Epithelial cell of prostate (primary cell): ENCODE measurements around the gene ARHGAP40.

Experiments
- DNase-seq: peaks from one replicate; pipeline ENCODE4 v3.0.0-alpha.2; 2011; ENCODE audit warnings: low read depth, low spot score
- H3K27ac ChIP-seq: fragments of 450-650 bp; 2 replicates; pipeline ENCODE4 v1.5.1; 2017; ENCODE audit warnings: mild to moderate bottlenecking

ARHGAP40 gene

DNA sequence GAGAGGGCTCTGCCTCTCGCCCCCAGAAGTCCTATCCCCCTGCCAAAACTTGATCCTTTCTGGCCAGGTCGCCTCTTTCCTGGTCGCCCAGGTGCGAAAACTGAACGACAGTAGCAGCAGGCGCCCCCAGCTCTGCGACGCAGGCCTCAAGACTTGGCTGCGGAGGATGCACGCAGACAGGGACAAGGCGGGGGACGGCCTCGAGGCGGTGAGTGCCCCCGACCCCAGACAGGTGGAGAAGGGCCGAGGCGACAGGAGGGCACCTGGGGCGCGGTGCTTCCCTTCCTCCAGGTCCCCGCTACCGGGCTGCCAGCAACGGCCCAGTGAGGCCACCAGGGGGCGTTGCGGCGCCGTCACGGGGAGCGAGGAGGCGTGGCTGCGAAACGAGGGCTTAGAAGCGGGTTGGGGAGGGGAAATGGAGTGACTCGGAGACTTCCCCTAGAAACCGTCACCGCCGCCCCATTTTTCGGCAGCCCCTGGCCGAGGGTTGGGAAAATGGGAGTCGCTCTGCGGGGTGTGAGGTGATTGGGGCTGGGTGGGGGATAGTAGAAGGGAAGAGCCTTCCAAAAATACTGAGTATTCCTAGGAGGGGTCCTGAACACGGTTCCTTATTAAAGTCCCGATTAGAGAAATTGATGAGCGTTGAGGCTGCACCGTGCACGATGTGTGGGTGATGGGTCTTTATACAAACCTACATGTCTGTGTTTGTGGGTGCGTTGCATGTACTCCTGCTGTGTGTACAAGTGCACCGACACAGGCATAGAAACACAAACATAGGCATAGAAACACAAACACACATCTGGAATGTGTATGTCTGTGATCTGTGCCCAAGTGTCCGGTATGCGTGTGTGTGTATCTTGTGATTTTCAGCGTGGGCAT, 44.6 kb downstream of the ARHGAP40 start:
- DNase-seq = no peak
- H3K27ac ChIP-seq = no peak overlapping the region

GRCh38 chr20:38649275-38649891, 47.8 kb downstream of the ARHGAP40 start:
- no peak overlapping the region for H3K27ac ChIP-seq
- no peak for DNase-seq

DNA sequence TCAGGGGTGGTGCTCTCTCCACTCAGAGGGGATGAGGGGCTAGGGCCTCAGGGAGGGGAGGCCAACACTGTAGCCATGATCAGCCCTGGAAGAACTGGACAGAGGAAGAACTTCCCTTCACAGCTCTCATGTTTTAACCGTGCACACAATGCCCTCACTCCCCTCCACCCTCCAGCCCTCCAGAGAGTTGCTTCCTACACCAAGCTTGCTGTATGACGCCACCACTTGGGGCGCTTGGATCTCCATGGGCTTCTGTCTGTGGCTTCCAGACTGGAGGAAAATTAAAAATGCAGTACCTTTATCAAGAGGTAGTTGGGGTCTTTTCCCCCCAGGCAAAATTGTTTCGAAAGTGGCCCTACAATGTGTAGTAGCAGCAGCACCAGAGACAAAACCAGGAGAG, 48.4 kb downstream of the ARHGAP40 start:
- no peak overlapping the region for H3K27ac ChIP-seq
- DNase-seq = no peak

- H3K27ac ChIP-seq = no peak overlapping the region
- DNase-seq = no peak
Measured at GRCh38 chr20:38651154-38651553, 49.5 kb downstream of the ARHGAP40 start.

DNA sequence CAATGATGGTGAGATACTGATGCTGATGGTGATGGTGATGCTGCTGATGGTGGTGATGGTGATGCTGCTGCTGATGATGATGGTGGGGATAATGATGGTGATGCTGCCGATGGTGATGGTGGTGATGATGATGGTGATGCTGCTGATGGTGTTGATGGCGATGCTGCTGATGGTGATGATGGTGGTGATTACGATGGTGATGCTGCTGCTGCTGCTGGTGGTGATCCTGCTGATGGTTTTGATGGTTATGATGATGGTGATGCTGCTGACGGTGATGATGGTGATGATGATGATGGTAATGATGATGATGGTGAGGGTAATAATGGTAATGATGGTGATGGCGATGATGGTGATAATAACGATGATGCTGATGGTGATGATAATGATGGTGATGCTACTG, 50.0 kb downstream of the ARHGAP40 start:
- DNase-seq = no peak
- no peak overlapping the region for H3K27ac ChIP-seq

DNA sequence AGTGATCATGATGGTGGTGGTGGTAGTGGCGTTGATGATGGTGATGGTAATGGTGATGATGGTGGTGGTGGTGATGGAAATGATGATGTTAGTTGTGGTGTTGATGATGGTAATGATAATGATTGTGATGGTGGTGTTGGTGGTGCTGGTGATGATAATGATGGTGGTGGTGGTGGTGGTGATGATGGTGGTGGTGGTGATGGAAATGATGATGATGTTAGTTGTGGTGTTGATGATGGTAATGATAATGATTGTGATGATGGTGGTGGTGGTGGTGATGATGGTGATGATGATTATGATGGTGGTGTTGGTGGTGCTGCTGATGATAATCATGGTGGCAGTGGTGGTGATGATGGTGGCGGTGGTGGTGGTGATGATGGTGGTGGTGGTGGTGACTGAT, 51.4 kb downstream of the ARHGAP40 start:
- DNase-seq = no peak

DNA sequence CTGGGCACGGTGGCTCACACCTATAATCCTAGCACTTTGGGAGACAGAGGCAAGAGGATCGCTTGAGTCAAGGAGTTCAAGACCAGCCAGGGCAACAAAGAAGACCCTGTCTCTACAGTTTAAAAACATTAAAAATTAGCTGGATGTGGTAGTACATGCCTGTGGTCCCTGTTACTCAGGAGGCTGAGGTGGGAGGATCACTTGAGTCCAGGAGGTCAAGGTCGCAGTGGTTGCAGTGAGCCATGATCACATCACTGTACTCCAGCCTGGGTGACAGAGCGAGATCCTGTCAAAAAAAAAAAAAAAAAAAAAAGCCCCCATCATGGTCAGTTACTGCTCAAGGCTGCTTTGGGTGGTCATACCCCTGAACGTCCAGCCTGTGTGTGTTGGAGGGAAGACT, 55.8 kb downstream of the ARHGAP40 start:
- DNase-seq = no peak

More for the DNA sequence above, 51.4 kb downstream of the ARHGAP40 start:
- no peak overlapping the region for H3K27ac ChIP-seq

DNA sequence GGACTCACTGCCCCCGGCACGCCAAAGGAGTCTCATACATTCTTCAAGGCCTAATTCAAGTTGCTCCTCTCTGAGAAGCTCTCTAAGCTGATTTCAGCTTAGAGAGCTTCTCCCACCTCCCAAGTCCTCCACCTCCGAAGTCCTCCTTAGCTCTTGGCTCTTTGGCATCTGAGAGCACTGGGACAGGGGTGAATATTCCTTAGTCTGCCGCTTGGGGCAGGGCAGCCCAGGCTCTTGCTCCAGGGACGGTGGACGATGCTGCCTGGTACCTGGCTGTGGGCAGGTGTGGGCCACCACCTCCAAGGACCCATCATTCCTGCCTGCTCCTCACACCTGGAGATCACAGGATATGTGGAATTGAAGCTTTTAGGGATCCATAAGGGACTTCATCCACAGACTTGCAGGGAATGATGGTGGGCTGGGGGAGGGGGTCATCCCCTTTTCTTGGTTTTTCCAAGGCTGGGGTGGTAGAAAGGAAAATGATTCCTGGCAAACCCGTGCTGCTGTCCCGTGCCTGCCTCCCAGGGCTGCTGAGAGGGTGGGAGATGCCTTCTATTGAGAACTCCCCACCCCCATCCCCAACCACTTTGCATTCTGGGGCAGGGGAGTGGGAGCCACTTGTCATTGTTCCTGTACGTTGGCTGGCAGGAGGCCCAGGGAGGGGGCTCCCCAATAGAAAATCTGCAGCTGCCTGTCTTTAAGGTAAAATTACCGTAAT, 57.4 kb downstream of the ARHGAP40 start:
- DNase-seq = no peak
- no peak overlapping the region for H3K27ac ChIP-seq

More for the DNA sequence above, 55.8 kb downstream of the ARHGAP40 start:
- no peak overlapping the region for H3K27ac ChIP-seq

DNA sequence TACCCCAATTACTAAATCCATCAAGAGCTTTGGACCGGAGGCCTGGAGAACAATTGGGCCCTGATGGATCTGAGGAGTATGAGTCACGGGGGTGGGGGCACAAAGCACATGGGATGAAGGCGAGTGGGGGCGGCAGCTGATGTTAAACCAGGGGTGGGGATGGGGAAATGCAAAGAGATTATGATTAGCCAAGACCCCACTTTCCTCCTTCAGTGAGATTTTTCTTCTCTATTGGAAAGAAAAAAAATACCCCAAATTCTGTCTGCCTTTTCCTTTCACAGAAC, 57.9 kb downstream of the ARHGAP40 start:
- no peak overlapping the region for H3K27ac ChIP-seq
- DNase-seq = no peak

GRCh38 chr20:38660429-38660828, 58.8 kb downstream of the ARHGAP40 start:
- DNase-seq = no peak
- H3K27ac ChIP-seq = no peak overlapping the region

DNA sequence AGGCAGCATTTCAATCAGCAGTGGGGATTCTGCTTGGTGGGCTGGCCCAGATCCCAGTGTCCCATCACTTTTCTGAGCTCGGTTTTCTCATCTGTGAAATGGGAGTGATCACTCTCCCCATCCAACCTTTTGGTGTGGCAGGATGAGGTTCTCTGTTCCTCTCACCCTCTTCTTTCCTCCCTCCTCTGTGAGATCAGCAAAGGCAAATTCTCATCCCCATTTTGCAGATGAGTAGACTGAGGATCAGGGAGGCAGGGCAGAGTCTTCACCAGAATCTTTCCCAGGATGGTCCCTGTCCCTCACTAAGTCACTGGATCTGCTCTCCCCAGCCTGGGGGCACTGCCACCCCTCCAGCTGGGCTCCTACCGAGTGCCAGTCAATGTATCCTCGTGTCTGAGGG, 62.1 kb downstream of the ARHGAP40 start:
- H3K27ac ChIP-seq = no peak overlapping the region
- DNase-seq = no peak

- H3K27ac ChIP-seq = no peak overlapping the region
- DNase-seq = no peak
Measured at GRCh38 chr20:38664284-38664683, 62.7 kb downstream of the ARHGAP40 start.

DNA sequence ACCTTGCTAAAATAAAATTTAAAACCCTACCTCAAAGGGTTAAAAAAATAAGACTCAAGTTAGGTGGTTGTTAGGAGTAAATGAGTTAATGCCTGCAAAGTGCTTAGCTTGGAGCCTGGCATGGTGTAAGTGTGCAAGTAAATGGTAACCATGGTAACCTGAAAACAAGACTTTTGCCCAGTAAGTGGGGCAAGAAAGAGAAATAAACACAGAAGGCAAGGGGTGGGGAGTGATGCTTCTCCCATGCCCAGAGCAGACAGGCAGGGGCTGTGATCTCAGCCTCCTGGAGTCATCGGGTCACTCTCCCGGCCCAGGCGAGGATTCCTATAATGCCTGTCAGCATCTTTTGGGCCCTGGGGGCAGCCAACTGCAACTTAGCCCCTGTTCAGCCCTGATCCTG, 63.5 kb downstream of the ARHGAP40 start:
- H3K27ac ChIP-seq = no peak overlapping the region
- no peak for DNase-seq

DNA sequence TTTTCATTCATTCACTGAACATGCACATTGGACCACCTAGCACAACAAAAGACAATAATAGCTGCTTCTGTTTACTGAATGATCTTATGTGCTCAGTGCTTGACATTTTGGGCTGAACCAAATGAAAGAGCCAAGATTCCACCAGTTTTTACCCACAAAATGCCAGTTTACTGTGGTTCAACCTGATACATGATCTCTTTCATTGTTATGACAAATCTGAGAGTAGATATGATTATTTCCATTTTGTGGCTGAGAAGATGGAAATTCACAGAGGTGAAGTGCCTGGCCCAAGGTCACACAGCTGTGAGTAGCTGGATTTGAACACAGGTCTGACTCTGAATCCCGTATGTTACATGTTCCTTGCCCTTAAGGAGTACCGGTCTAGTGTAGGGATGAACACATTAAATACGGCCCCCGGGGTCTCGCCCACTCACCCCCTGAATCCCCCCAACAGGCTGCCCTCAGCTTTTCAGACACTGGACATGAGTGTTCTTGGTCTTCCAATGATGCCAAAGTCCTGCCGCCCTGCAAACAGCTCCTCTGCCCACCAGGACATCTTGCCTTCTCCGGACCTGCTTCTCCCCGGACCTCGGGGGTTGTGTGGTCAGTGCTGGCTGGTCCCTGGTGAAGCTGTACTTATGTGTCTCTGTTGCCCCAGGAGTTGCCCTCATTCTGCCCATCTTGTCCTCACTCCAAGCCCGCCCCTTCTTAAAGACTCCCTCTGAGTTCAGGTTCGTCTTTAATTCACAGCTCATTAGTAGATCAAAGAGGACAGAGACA, 64.1 kb downstream of the ARHGAP40 start:
- no peak for DNase-seq
- no peak overlapping the region for H3K27ac ChIP-seq

DNA sequence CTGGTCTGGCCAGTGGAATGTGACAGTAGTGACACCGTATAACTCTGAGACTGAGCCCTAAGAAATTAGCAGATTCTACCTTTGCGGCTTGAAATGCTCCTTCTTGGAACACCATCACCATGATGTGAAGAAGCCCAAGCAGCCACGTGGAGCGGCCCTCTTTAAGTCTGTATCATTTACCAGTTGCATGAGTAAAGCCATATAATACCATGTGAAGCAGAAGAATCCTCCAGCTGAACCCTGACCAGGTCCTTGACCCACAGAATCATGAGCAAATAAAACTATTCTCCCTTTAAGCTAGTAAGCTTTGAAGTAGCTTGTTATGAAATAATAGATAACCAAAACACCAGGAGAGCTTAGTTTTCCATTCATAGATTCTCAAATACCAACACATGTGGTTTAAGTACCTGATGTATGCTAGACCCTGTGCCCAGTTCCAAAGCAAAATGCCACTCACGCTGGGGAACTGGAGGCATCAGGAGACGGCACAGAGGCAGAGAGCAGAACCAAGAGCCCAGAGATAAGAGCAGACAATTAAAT, 65.9 kb downstream of the ARHGAP40 start:
- DNase-seq = no peak
- H3K27ac ChIP-seq = no peak overlapping the region

GRCh38 chr20:38669688-38670087, 68.1 kb downstream of the ARHGAP40 start:
- no peak for DNase-seq
- H3K27ac ChIP-seq = no peak overlapping the region

- DNase-seq = no peak
Measured at GRCh38 chr20:38670786-38671185, 69.2 kb downstream of the ARHGAP40 start.

DNA sequence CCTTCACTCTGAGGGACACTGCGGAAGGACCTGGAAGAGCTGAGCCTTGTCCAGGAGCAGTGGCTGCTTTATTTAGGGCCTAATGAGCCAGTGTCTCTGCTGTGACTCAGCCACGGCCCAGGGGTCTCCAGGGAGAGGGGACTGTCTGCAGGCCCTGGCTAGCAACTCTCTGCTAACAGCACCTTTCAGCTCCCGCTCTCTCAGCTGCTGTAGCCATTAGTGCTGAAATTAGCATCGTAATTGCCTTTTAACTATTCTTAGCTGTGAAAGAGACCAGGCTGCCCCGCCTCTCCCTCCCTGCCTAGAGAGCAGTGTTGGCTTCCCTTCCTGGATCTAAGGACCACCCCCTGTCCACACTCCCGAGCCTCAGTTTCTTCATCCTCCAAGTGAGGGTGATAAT, 69.6 kb downstream of the ARHGAP40 start:
- no peak overlapping the region for H3K27ac ChIP-seq
- no peak for DNase-seq

More at GRCh38 chr20:38670786-38671185, 69.2 kb downstream of the ARHGAP40 start:
- no peak overlapping the region for H3K27ac ChIP-seq

- DNase-seq = no peak
Measured at GRCh38 chr20:38671701-38672292, 70.2 kb downstream of the ARHGAP40 start.

DNA sequence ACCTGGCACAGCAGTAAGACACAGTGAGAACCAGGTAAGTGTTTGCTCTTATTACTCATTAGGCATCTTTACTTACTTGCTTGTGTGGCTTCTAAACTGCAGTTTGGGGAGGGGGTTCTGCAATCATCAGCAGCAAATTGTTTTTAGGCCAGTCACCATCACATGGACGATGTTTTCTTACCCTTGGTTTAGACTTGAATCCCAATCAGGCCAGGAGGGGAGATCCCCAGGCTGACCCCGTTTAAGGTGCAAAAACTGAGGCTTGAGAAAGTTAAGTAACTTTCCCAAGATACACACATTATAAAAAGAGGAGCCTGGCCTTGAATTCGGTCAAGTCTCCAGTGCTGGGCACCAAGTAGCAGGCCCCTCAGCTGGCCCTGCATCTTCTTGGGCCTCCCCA, 70.9 kb downstream of the ARHGAP40 start:
- DNase-seq = no peak

More at GRCh38 chr20:38671701-38672292, 70.2 kb downstream of the ARHGAP40 start:
- no peak overlapping the region for H3K27ac ChIP-seq

More for the DNA sequence above, 70.9 kb downstream of the ARHGAP40 start:
- no peak overlapping the region for H3K27ac ChIP-seq
